ENCODE data around the gene VIPR2.

Gene VIPR2

DNA sequence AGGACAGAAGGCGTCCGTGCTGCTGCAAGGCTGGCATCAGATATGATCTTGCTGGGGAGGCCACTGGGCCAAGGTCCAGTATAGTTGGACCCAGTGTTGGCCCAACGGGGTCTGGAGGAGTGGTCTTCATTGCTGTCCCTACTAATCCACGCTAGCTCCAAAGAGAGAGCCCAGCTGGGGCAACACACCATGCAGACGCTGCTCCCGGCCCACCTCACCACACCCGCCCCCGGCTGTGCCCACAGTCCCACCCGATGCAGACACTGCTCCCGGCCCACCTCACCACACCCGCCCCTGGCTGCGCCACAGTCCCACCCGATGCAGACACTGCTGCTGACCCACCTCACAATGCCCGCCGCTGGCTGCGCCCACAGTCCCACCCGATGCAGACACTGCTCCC lies 121.5 kb downstream of the VIPR2 start:
- TF ChIP-seq, protein P1, sequence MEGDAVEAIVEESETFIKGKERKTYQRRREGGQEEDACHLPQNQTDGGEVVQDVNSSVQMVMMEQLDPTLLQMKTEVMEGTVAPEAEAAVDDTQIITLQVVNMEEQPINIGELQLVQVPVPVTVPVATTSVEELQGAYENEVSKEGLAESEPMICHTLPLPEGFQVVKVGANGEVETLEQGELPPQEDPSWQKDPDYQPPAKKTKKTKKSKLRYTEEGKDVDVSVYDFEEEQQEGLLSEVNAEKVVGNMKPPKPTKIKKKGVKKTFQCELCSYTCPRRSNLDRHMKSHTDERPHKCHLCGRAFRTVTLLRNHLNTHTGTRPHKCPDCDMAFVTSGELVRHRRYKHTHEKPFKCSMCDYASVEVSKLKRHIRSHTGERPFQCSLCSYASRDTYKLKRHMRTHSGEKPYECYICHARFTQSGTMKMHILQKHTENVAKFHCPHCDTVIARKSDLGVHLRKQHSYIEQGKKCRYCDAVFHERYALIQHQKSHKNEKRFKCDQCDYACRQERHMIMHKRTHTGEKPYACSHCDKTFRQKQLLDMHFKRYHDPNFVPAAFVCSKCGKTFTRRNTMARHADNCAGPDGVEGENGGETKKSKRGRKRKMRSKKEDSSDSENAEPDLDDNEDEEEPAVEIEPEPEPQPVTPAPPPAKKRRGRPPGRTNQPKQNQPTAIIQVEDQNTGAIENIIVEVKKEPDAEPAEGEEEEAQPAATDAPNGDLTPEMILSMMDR (IDR thresholded peaks at IDR 0.05; ENCODE audit: low read length, missing control alignments), result no peak
- no peak overlapping the region for H3K4me3 ChIP-seq (replicated peaks; ENCODE audit: low read depth, low read length)
- DNase-seq (ENCODE audit: low read depth), result no peak

DNA sequence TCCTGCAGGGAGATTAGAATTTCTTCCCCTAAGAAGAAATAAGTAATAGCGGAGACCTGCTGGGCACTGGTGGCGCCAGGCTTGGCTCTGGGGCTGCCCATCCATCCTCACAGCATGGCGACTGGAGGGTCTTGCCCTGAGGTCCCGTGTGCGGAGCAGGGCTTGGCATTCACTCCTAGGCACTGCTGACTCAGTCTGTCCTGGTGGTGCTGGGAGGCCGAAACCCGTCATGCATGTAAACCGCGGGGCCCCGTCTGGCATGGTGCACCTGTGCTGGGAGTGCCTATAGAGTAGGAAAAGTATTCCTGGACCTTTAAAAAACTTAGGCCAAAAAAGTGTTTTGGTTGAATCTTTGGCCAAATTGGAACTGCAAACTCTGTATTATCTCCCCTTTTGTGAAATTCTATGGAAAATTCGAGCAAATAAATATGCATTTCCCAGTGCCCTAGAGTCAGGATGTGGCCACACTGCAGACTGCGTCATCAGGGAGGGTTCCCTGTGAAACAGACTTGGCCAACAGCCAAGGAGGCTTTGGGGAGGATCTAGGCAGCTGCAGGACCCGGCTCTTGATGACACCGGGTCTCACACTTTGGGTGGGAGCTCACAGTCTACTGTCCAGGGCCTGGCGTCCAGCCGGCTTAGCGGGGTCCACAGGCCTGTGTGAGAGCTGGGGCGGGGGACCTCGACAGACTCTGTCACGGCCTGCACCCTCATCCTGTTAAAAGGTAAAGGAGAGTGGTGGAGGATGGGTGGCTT lies 122.3 kb downstream of the VIPR2 start:
- TF ChIP-seq, protein P1 (IDR thresholded peaks at IDR 0.05; ENCODE audit: low read length, missing control alignments), result no peak
- no peak for DNase-seq (ENCODE audit: low read depth)
- no peak overlapping the region for H3K4me3 ChIP-seq (replicated peaks; ENCODE audit: low read depth, low read length)

DNA sequence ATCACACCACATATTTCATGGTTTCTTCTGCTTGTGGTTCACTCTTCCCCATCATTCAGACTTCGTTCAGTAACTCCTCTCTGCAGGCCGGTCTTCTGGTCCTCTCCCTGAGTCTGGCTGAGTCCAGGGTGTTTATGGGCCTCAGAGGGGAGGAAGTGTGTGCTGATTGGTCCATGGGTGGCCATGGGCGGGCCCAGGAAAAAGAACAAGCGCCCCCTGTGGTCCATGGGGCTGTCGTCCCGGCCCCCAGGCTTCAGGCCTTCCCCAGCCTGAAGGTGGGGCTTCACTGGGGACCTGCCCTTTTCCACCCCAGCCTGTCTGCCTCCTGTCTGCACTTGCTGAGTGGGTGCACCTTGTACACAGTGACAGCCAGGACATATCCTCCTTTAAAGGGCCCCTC lies 123.7 kb downstream of the VIPR2 start:
- TF ChIP-seq, protein P1 (IDR thresholded peaks at IDR 0.05; ENCODE audit: low read length, missing control alignments), result no peak
- no peak for DNase-seq (ENCODE audit: low read depth)
- H3K4me3 ChIP-seq (replicated peaks; ENCODE audit: low read depth, low read length), result no peak overlapping the region

DNA sequence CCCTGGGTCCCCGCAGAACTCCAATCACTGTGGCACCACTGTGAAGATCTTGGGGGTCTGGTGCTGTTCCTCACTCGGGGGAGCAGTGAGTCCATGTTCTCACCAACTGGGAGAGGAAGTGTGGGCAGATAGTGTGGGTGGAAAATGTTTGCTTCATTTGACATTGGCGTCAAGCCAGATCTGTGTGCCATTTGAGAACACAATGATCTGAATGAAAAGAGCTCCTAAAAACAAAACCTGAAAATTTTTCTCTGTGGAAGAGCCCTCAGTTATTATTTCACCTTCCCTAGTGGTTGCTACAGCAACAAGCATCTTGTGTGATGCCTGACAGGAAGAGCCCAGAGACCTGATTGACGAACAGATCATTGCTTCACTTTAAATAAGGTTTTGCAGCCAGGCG lies 125.6 kb downstream of the VIPR2 start:
- no peak for DNase-seq (ENCODE audit: low read depth)
- no peak overlapping the region for H3K4me3 ChIP-seq (replicated peaks; ENCODE audit: low read depth, low read length)
- TF ChIP-seq, protein P1 (IDR thresholded peaks at IDR 0.05; ENCODE audit: low read length, missing control alignments), result no peak

DNA sequence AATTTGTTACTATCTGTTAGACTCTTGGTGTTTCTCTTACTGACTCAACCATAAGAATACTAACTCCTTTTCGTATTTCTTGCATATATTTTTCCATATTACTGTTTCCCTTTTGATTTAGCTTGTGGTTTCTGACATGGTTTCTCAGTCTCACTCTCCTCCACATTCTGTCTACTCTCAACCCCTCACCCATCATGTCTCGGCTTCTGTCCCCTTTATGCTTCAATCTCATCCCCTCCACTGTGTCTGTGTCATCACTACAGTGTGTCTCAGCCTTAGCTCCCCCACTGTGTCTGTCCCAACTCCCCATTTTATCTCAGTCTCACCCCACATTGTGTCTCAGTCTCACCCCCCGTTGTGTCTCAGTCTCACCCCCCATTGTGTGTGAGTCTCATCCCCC lies 126.9 kb downstream of the VIPR2 start:
- TF ChIP-seq, protein P1 (IDR thresholded peaks at IDR 0.05; ENCODE audit: low read length, missing control alignments), result no peak
- no peak for DNase-seq (ENCODE audit: low read depth)
- no peak overlapping the region for H3K4me3 ChIP-seq (replicated peaks; ENCODE audit: low read depth, low read length)

DNA sequence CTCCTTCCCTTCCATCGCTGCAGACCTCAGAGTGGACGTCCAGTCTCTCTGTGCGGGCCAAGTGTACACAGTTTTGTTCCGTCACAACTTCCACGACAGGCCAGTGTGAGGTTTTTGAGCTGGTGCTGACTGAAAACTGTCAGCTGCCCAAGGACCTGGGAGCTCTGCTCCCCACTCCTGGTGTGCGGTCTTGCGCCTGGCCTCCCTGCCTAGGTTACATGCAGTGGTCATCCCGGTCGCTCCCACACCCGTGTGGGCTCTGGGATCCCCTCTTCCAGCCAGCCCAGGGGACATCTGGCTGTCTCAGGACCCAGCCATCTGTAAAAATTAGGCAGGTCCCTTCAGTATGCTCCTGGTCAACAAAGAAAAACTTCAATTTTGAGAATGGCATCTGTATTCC lies 127.5 kb downstream of the VIPR2 start:
- H3K4me3 ChIP-seq (replicated peaks; ENCODE audit: low read depth, low read length), result no peak overlapping the region
- no peak for DNase-seq (ENCODE audit: low read depth)
- TF ChIP-seq, protein P1 (IDR thresholded peaks at IDR 0.05; ENCODE audit: low read length, missing control alignments), result no peak

DNA sequence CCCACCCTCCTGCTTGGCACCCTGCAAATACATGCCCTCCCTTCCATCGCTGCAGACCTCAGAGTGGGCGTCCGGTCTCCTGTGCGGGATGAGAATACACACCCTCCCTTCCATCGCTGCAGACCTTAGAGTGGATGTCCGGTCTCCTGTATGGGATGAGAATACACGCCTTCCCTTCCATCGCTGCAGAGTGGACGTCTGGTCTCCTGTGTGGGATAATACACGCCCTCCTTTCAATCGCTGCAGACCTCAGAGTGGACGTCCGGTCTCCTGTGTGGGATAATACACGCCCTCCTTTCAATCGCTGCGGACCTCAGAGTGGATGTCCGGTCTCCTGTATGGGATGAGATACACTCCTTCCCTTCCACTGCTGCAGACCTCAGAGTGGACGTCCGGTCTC lies 128.1 kb downstream of the VIPR2 start:
- no peak for DNase-seq (ENCODE audit: low read depth)
- no peak overlapping the region for H3K4me3 ChIP-seq (replicated peaks; ENCODE audit: low read depth, low read length)
- TF ChIP-seq, protein P1 (IDR thresholded peaks at IDR 0.05; ENCODE audit: low read length, missing control alignments), result no peak

Measured in fibroblast of pulmonary artery (primary cell).